Right ventricle myocardium inferior (tissue), 1 donor: Measurements from ENCODE around the gene TOPBP1. TPM values are rescaled to one million over a fixed set of nuclear protein-coding genes. Genes with fewer than 3 reads are reported as not detected.

Source experiments
- total RNA-seq: library from RNA; stranded (reverse); fragmentation: NEBNext Ultra II Directional; extraction: Animal tissue kit (Norgen Biotek cat#: 25700); gene quantifications from one replicate; pipeline ENCODE4 v1.2.1, GENCODE V29; 2021
- donor health status: DM: no; HTN: yes; CAD: no; lungs with severe emphysema.

The TOPBP1 gene
- total RNA-seq, 1 donor from 2014 or later, result 10.5 TPM

Other genes starting within 250 kb of the TOPBP1 start
- 146 TPM for gene CDV3, start 88.3 kb downstream of the TOPBP1 start, total RNA-seq
- gene TF, start 84.5 kb upstream of the TOPBP1 start, total RNA-seq, result 15.7 TPM
- 27.2 TPM for gene SRPRB, start 143.9 kb upstream of the TOPBP1 start, total RNA-seq
- 58.8 TPM for gene RAB6B, start 233.9 kb upstream of the TOPBP1 start, total RNA-seq